H1 (cell line): ENCODE results near the gene RIN1. TPM values are rescaled to one million over a fixed set of nuclear protein-coding genes. Genes with fewer than 3 reads are reported as not detected.

Experiments
- CTCF ChIA-PET: fragments of 300-600 bp; sonication (Branson Sonifier 250); formaldehyde crosslinking; loops from one replicate; lab custom pipeline; 2021; ENCODE audit not compliant: partially characterized antibody; lab: Charles Lee
- POLR2A ChIA-PET: fragments of 300-600 bp; sonication (Branson Sonifier 250); formaldehyde crosslinking; loops from one replicate; lab custom pipeline; 2021; ENCODE audit warnings: inconsistent platforms; ENCODE audit not compliant: partially characterized antibody; lab: Charles Lee
- DNase-seq, 2 experiments: peaks; one replicate each; pipeline versions ENCODE4 v3.0.0 to v3.0.0-alpha.2; 2010 to 2022; ENCODE audit warnings: low spot score in 2 of 2, low read depth in 1 of 2, mixed read lengths in 1 of 2
- FAIRE-seq: peaks from 2 replicates; lab custom pipeline; 2011; peaks lifted over from hg19 to GRCh38; lab: Jason Lieb, UNC
- H2AFZ ChIP-seq: 2 replicates; pipeline ENCODE4 v1.8.1; 2012; ENCODE audit warnings: low read length, inconsistent platforms
- H2AK5ac ChIP-seq: 2 replicates; pipeline ENCODE4 v1.6.1; 2013; ENCODE audit warnings: low read depth, low read length
- H2BK120ac ChIP-seq: replicated peaks from 2 replicates; pipeline ENCODE3; 2013; ENCODE audit warnings: low read depth, low read length, inconsistent platforms
- H2BK12ac ChIP-seq: 2 replicates; pipeline ENCODE4 v1.6.1; 2013; ENCODE audit warnings: low read depth, low read length
- H2BK15ac ChIP-seq: 2 replicates; pipeline ENCODE4 v1.6.1; 2013; ENCODE audit warnings: low read length
- H2BK20ac ChIP-seq: 2 replicates; pipeline ENCODE4 v1.6.1; 2013; ENCODE audit warnings: low read length
- H2BK5ac ChIP-seq: 2 replicates; pipeline ENCODE4 v1.6.1; 2013; ENCODE audit warnings: low read depth, low read length
- H3K14ac ChIP-seq: 2 replicates; pipeline ENCODE4 v1.6.1; 2013; ENCODE audit warnings: inconsistent platforms; ENCODE audit not compliant: insufficient read length
- H3K18ac ChIP-seq: 2 replicates; pipeline ENCODE4 v1.6.1; 2013; ENCODE audit warnings: low read length; ENCODE audit errors: extremely low read depth
- H3K23ac ChIP-seq: 2 replicates; pipeline ENCODE4 v1.6.1; 2013; ENCODE audit warnings: inconsistent platforms; ENCODE audit not compliant: insufficient read length
- H3K23me2 ChIP-seq: 2 replicates; pipeline ENCODE4 v1.6.1; 2013; ENCODE audit warnings: low read depth, low read length
- H3K27ac ChIP-seq: 2 replicates; pipeline ENCODE4 v1.6.1; 2011; ENCODE audit warnings: low read depth, low read length, inconsistent platforms
- H3K27me3 ChIP-seq, 4 experiments: replicated peaks in 1 of 4; 1 replicate in 1 of 4; 2 replicates in 3 of 4; pipeline versions ENCODE4 v1.6.1 to v1.8.1; 2011 to 2013; ENCODE audit warnings: low read length in 3 of 4, mild to moderate bottlenecking in 3 of 4, inconsistent platforms in 2 of 4, mixed read lengths in 2 of 4, moderate library complexity in 1 of 4; ENCODE audit not compliant: control insufficient read depth in 3 of 4, insufficient read depth in 3 of 4; ENCODE audit errors: extremely low read depth in 1 of 4
- H3K36me3 ChIP-seq, 4 experiments: 2 replicates each; pipeline versions ENCODE4 v1.6.1 to v1.8.1; 2011 to 2013; ENCODE audit warnings: mild to moderate bottlenecking in 4 of 4, low read length in 3 of 4, moderate library complexity in 2 of 4, control low read depth in 1 of 4, inconsistent platforms in 1 of 4; ENCODE audit not compliant: insufficient read depth in 4 of 4, control insufficient read depth in 2 of 4
- H3K4ac ChIP-seq: replicated peaks from 2 replicates; pipeline ENCODE3; 2013; ENCODE audit warnings: low read length, low read depth, mixed read lengths, inconsistent platforms; ENCODE audit not compliant: insufficient read length
- H3K4me1 ChIP-seq, 4 experiments: replicated peaks in 1 of 4; 1 replicate in 1 of 4; 2 replicates in 3 of 4; pipeline versions ENCODE4 v1.6.1 to v1.8.1; 2011 to 2013; ENCODE audit warnings: low read length in 3 of 4, inconsistent platforms in 2 of 4, mixed read lengths in 1 of 4; ENCODE audit not compliant: insufficient read depth in 4 of 4, control insufficient read depth in 3 of 4
- H3K4me2 ChIP-seq, 2 experiments: 2 replicates each; pipeline versions ENCODE4 v1.6.1 to v1.8.1; 2011 to 2013; ENCODE audit warnings: low read depth in 2 of 2, low read length in 2 of 2, control low read depth in 1 of 2, inconsistent platforms in 1 of 2, mild to moderate bottlenecking in 1 of 2; ENCODE audit not compliant: insufficient read depth in 1 of 2
- H3K4me3 ChIP-seq, 4 experiments: fragments of 200-600, 300-600 bp in 1 of 4; sonication (generic), shearing (Covaris generic), sonication (Bioruptor Twin) in 1 of 4; 2 replicates each; pipeline versions ENCODE4 v1.5.1 to v1.8.1; 2011 to 2016; ENCODE audit warnings: low read length in 4 of 4, low read depth in 3 of 4, control low read depth in 2 of 4, inconsistent platforms in 2 of 4, mild to moderate bottlenecking in 2 of 4, mixed read lengths in 1 of 4, moderate library complexity in 1 of 4; ENCODE audit not compliant: insufficient read depth in 2 of 4; ENCODE audit errors: extremely low read depth in 1 of 4
- H3K56ac ChIP-seq: replicated peaks from 2 replicates; pipeline ENCODE3; 2013; ENCODE audit warnings: low read depth, mild to moderate bottlenecking, mixed read lengths, low read length, inconsistent platforms; ENCODE audit not compliant: insufficient read length
- H3K79me1 ChIP-seq: 2 replicates; pipeline ENCODE4 v1.6.1; 2013; ENCODE audit warnings: low read depth, low read length, control low read depth
- H3K79me2 ChIP-seq, 2 experiments: 2 replicates each; pipeline versions ENCODE4 v1.6.1 to v1.8.1; 2012 to 2013; ENCODE audit warnings: low read length in 2 of 2, mild to moderate bottlenecking in 2 of 2, inconsistent platforms in 1 of 2; ENCODE audit not compliant: insufficient read depth in 2 of 2, control insufficient read depth in 1 of 2
- H3K9ac ChIP-seq, 4 experiments: replicated peaks in 1 of 4; 1 replicate in 1 of 4; 2 replicates in 3 of 4; pipeline versions ENCODE4 v1.6.1 to v1.8.1; 2011 to 2013; ENCODE audit warnings: low read depth in 3 of 4, low read length in 3 of 4, control low read depth in 2 of 4, mild to moderate bottlenecking in 2 of 4, moderate library complexity in 2 of 4, inconsistent platforms in 1 of 4; ENCODE audit errors: extremely low read depth in 1 of 4
- H3K9me3 ChIP-seq, 2 experiments: 2 replicates each; pipeline versions ENCODE4 v1.6.1 to v1.8.1; 2012 to 2013; ENCODE audit warnings: mild to moderate bottlenecking in 2 of 2, moderate library complexity in 2 of 2, control low read depth in 1 of 2, inconsistent platforms in 1 of 2, low read depth in 1 of 2, low read length in 1 of 2, mixed read lengths in 1 of 2; ENCODE audit not compliant: insufficient read depth in 2 of 2
- H4K20me1 ChIP-seq, 2 experiments: replicated peaks in 1 of 2; 2 replicates each; pipeline versions ENCODE3 to v1.8.1; 2011 to 2013; ENCODE audit warnings: inconsistent platforms in 2 of 2, low read length in 2 of 2, mild to moderate bottlenecking in 1 of 2; ENCODE audit not compliant: insufficient read depth in 2 of 2, control insufficient read depth in 1 of 2
- H4K5ac ChIP-seq: 2 replicates; pipeline ENCODE4 v1.6.1; 2013; ENCODE audit warnings: low read length, low read depth, mixed read lengths, inconsistent platforms; ENCODE audit not compliant: insufficient read length
- H4K8ac ChIP-seq: 2 replicates; pipeline ENCODE4 v1.8.0; 2013; ENCODE audit warnings: mild to moderate bottlenecking, moderate library complexity, low read length, inconsistent platforms; ENCODE audit not compliant: insufficient read depth; ENCODE audit errors: extremely low read depth
- H4K91ac ChIP-seq: replicated peaks from 2 replicates; pipeline ENCODE3; 2013; ENCODE audit warnings: low read length, mixed read lengths, inconsistent platforms; ENCODE audit not compliant: insufficient read length
- CHD1 ChIP-seq: IDR thresholded peaks from 2 replicates; pipeline ENCODE4 v1.6.1; 2012; ENCODE audit warnings: low read depth, low read length, improper control_type of control experiment
- CTCF ChIP-seq, 3 experiments: IDR thresholded peaks; 1 replicate in 2 of 3; 2 replicates in 1 of 3; pipeline versions ENCODE4 v1.5.1 to v1.6.1; 2011; ENCODE audit warnings: low read length in 3 of 3, mild to moderate bottlenecking in 3 of 3, inconsistent platforms in 2 of 3, low read depth in 1 of 3, moderate library complexity in 1 of 3; ENCODE audit not compliant: insufficient read depth in 1 of 3; ENCODE audit errors: control extremely low read depth in 1 of 3
- FOSL1 ChIP-seq: IDR thresholded peaks from 2 replicates; pipeline ENCODE4 v1.6.1; 2011; ENCODE audit warnings: mild to moderate bottlenecking, low read depth, low read length, moderate library complexity; ENCODE audit not compliant: insufficient read depth
- MAX ChIP-seq: IDR thresholded peaks from 2 replicates; pipeline ENCODE4 v1.6.1; 2012; ENCODE audit warnings: inconsistent platforms
- SIRT6 ChIP-seq: IDR thresholded peaks from one replicate; pipeline ENCODE4 v1.7.1; 2012; ENCODE audit warnings: low read length, inconsistent platforms
- SP1 ChIP-seq: IDR thresholded peaks from 2 replicates; pipeline ENCODE4 v1.6.1; 2011; ENCODE audit warnings: low read depth, low read length
- SP2 ChIP-seq: IDR thresholded peaks from 2 replicates; pipeline ENCODE4 v1.6.1; 2012; ENCODE audit warnings: mild to moderate bottlenecking, low read length, inconsistent platforms
- TBP ChIP-seq: IDR thresholded peaks from 2 replicates; pipeline ENCODE4 v1.6.1; 2011; ENCODE audit warnings: low read depth, low read length, improper control_type of control experiment
- YY1 ChIP-seq: IDR thresholded peaks from 2 replicates; pipeline ENCODE4 v1.6.1; 2011; ENCODE audit warnings: low read depth, mild to moderate bottlenecking, low read length
- WGBS, 2 experiments: shearing (Covaris generic) in 1 of 2; methylation state at CpG; one replicate each; pipeline versions ENCODE4 v1.1.6 to v1.1.7; 2013 to 2015; ENCODE audit warnings: low lambda C conversion rate in 2 of 2, mixed read lengths in 2 of 2, inconsistent platforms in 1 of 2, low coverage in 1 of 2, missing lambda C conversion rate in 1 of 2; ENCODE audit not compliant: insufficient replicate concordance in 2 of 2, insufficient coverage in 1 of 2, insufficient read length in 1 of 2; ENCODE audit errors: extremely low coverage in 1 of 2, missing lambda C conversion rate in 1 of 2; 5-methylcytosine and 5-hydroxymethylcytosine counted together
- polyA plus RNA-seq, 7 experiments: library from polyadenylated mRNA; depleted of rRNA in 3 of 7; stranded (reverse) in 5 of 7; unstranded in 2 of 7; fragments of >200 nt in 5 of 7; fragments of 200-250 nt in 2 of 7; gene quantifications; 1 replicate in 5 of 7; 2 replicates in 1 of 7; 4 replicates in 1 of 7; pipeline versions ENCODE4 v1.2.1 to v1.2.3, GENCODE V29; 2011 to 2013; ENCODE audit warnings: missing spikeins in 2 of 7, mixed read lengths in 2 of 7
- total RNA-seq: library from RNA; stranded (reverse); fragmentation: NEBNext Ultra II Directional; extraction: Animal tissue kit (Norgen Biotek cat#: 25700); gene quantifications from 2 replicates; pipeline ENCODE4 v1.2.1, GENCODE V29; 2021

The RIN1 gene
- total and polyA plus RNA-seq, 2 of the 8 experiments (the other 6 are each of a cell fraction or from before 2014, with no cell fraction given) = 2.5 to 5.4 TPM

GRCh38 chr11:66337103-66337899 is 1.1 kb upstream of the RIN1 start:
- H3K36me3 ChIP-seq = peaks cover 6 to 12% (median 9%) of the 10 kb centered on the region in 4 experiments; a peak in 4 of 8 replicates
- H2BK12ac ChIP-seq = no peak overlapping the region
- no peak overlapping the region for H2BK20ac ChIP-seq
- H3K23me2 ChIP-seq = no peaks in the 10 kb centered on the region; the same call in 1 of the 2 replicates
- no peaks in the 10 kb centered on the region for H3K79me2 ChIP-seq
- H4K20me1 ChIP-seq = peaks cover 0 to 4% of the 10 kb centered on the region in 2 experiments
- ChIA-PET CTCF (interaction anchor here (0.6 to 8.7 kb wide), 14 partner anchors 8 to 57 kb away, joined by 3 to 242 read pairs (median 8); partner anchors contain the start of genes BRMS1 and CD248), POLR2A (interaction anchor here (1.1 to 28.7 kb wide), 6 partner anchors 9 to 46 kb away, joined by 4 to 487 read pairs (median 14); partner anchors contain the start of genes B4GAT1, BRMS1, SLC29A2 and TMEM151A)
- no peak overlapping the region for H3K14ac ChIP-seq
- H3K9me3 ChIP-seq = no peaks in the 10 kb centered on the region
- H3K4me1 ChIP-seq = peaks cover 0 to 20% (median 14%) of the 10 kb centered on the region in 4 experiments; a peak in 6 of 7 replicates
- no peak overlapping the region for H2AK5ac ChIP-seq
- H3K4me3 ChIP-seq = no peak overlapping the region
- 85% methylated on average over 18 of the region's 18 CpGs; no CpG with 5 or more reads in 1 of the 2 experiments for WGBS, 2 experiments
- peak overlapping the region; percentile 15; the same call in 1 of the 2 replicates for H3K27ac ChIP-seq
- 0 out of 2 replicates have a peak overlapping the region, but pooled peaks have one; percentile 51 for H3K18ac ChIP-seq
- H4K5ac ChIP-seq = no peak overlapping the region
- H3K9ac ChIP-seq = peak overlapping the region in 1 of 4 experiments; percentile 22; a peak in 1 of 7 replicates
- no peaks in the 10 kb centered on the region; a peak in 2 of 7 replicates for H3K27me3 ChIP-seq
- no peak overlapping the region for H4K91ac ChIP-seq
- TF ChIP-seq TBP = no peak
- no peak for TF ChIP-seq CTCF (IDR thresholded peaks at IDR 0.05; ENCODE audit: control extremely low read depth in 1 of 3, insufficient read depth in 1 of 3, low read depth in 1 of 3, low read length in 3 of 3)
- TF ChIP-seq YY1 = no peak
- no peak for TF ChIP-seq FOSL1
- TF ChIP-seq SP1 = no peak
- TF ChIP-seq CHD1 = no peak
- no peak for TF ChIP-seq SIRT6
- no peak for TF ChIP-seq MAX
- TF ChIP-seq SP2 = no peak
- H3K4ac ChIP-seq = no peak overlapping the region
- no peak overlapping the region for H3K56ac ChIP-seq
- no peak overlapping the region for H2AFZ ChIP-seq
- H3K79me1 ChIP-seq = 0 out of 2 replicates have a peak, but pooled peaks cover 3% of the 10 kb centered on the region
- no peak overlapping the region for H3K23ac ChIP-seq
- H2BK120ac ChIP-seq = no peak overlapping the region
- 0 out of 2 replicates have a peak overlapping the region, but pooled peaks have one; percentile 29 for H2BK15ac ChIP-seq
- H4K8ac ChIP-seq = no peak overlapping the region
- peak in 1 of 2 experiments; percentile 44 for DNase-seq
- no peak for FAIRE-seq
- H3K4me2 ChIP-seq = peak overlapping the region in 1 of 2 experiments; percentile 81; a peak in 2 of 4 replicates
- H2BK5ac ChIP-seq = no peak overlapping the region; the same call in 1 of the 2 replicates
